ENCODE data around the gene ENTHD1.

The ENTHD1 gene

DNA sequence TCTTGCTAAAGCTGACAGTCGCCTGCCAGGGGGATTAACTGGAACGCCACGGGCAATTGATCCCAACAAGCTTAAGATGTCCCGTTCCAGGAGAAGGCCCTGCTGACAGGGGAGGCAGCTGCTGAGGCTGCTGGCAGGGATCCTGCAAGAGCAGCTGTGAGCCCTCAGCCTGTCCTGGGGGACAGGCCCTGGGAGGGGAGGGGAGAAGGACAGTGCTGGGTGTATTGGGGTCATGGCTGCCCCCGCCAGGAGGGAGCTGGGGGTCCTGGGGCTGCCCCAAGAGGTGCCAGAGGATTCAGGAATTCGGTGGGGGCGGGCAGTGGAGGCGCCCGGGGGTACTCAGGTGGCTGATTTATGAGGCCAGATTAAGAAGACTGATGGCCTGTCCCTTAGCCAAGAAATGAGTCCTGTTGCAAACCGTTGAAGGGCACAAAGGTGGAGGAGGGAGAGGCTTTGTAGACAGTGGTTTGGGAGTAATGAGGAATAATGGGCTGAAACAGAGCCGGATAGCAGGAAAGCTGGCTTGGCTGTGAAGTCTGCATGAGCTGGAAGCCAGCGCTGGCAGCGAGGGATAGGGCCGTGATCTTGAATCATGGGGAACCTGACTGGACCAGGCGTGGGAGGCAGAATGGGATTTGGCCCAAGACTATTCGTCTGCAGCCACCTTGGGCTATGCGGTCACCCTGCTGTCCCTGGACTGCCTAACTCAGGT is 189.5 kb downstream of the ENTHD1 start:
- no peaks in the 10 kb centered on the region for H3F3A ChIP-seq (ENCODE audit: control insufficient read depth, insufficient read depth)
- no peaks in the 10 kb centered on the region for H3K36me3 ChIP-seq (ENCODE audit: control insufficient read depth, low read length)
- H3K27me3 ChIP-seq (ENCODE audit: control insufficient read depth, low read length), result no peaks in the 10 kb centered on the region
- no peak overlapping the region for H3K4me2 ChIP-seq (ENCODE audit: low read length)
- H4K20me1 ChIP-seq (ENCODE audit: control insufficient read depth, insufficient read depth, low read depth, low read length), result no peaks in the 10 kb centered on the region
- no peak overlapping the region for H3K27ac ChIP-seq (ENCODE audit: low read depth, low read length)
- TF ChIP-seq, protein P1, sequence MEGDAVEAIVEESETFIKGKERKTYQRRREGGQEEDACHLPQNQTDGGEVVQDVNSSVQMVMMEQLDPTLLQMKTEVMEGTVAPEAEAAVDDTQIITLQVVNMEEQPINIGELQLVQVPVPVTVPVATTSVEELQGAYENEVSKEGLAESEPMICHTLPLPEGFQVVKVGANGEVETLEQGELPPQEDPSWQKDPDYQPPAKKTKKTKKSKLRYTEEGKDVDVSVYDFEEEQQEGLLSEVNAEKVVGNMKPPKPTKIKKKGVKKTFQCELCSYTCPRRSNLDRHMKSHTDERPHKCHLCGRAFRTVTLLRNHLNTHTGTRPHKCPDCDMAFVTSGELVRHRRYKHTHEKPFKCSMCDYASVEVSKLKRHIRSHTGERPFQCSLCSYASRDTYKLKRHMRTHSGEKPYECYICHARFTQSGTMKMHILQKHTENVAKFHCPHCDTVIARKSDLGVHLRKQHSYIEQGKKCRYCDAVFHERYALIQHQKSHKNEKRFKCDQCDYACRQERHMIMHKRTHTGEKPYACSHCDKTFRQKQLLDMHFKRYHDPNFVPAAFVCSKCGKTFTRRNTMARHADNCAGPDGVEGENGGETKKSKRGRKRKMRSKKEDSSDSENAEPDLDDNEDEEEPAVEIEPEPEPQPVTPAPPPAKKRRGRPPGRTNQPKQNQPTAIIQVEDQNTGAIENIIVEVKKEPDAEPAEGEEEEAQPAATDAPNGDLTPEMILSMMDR (IDR thresholded peaks at IDR 0.05; ENCODE audit: low read depth, low read length, poor library complexity, severe bottlenecking), result no peak
- TF ChIP-seq EZH2phosphoT487 (IDR thresholded peaks at IDR 0.05; ENCODE audit: borderline replicate concordance, low read length), result no peak
- no peaks in the 10 kb centered on the region for H3K9me3 ChIP-seq (ENCODE audit: control insufficient read depth, insufficient read depth, low read length)
- no peaks in the 10 kb centered on the region for H3K79me2 ChIP-seq (ENCODE audit: control insufficient read depth, low read length)
- H3K9me2 ChIP-seq (replicated peaks; ENCODE audit: control insufficient read depth, low read length), result no peaks in the 10 kb centered on the region
- H3K4me1 ChIP-seq (ENCODE audit: control insufficient read depth, low read length), result no peaks in the 10 kb centered on the region
- no peak overlapping the region for H3K4me3 ChIP-seq (ENCODE audit: low read length)

DNA sequence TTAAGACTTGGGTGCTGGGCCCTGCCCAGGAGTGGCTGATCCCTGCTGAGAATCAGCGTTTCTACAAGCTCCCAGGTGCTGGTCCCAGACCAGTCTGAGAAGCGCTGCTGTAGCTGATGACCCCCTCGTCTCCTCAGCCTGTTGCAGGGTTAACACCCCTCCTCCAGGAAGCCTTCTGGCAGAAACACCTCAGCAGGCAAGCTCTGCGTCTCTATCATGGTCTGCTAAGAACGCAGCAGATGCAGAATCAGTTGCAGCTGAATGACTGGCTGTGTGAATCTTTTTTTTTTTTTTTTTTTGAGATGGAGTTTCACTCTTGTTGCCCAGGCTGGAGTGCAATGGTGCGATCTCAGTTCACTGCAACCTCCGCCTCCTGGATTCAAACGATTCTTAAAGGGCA is 190.5 kb downstream of the ENTHD1 start:
- no peaks in the 10 kb centered on the region for H3K36me3 ChIP-seq (ENCODE audit: control insufficient read depth, low read length)
- H3K79me2 ChIP-seq (ENCODE audit: control insufficient read depth, low read length), result no peaks in the 10 kb centered on the region
- H3K4me2 ChIP-seq (ENCODE audit: low read length), result no peak overlapping the region
- no peaks in the 10 kb centered on the region for H3K27me3 ChIP-seq (ENCODE audit: control insufficient read depth, low read length)
- H3K4me1 ChIP-seq (ENCODE audit: control insufficient read depth, low read length), result no peaks in the 10 kb centered on the region
- no peaks in the 10 kb centered on the region for H4K20me1 ChIP-seq (ENCODE audit: control insufficient read depth, insufficient read depth, low read depth, low read length)
- H3K9me2 ChIP-seq (replicated peaks; ENCODE audit: control insufficient read depth, low read length), result no peaks in the 10 kb centered on the region
- H3K27ac ChIP-seq (ENCODE audit: low read depth, low read length), result no peak overlapping the region
- no peaks in the 10 kb centered on the region for H3F3A ChIP-seq (ENCODE audit: control insufficient read depth, insufficient read depth)
- no peak overlapping the region for H3K4me3 ChIP-seq (ENCODE audit: low read length)
- TF ChIP-seq, protein P1 (IDR thresholded peaks at IDR 0.05; ENCODE audit: low read depth, low read length, poor library complexity, severe bottlenecking), result no peak
- TF ChIP-seq EZH2phosphoT487 (IDR thresholded peaks at IDR 0.05; ENCODE audit: borderline replicate concordance, low read length), result no peak
- H3K9me3 ChIP-seq (ENCODE audit: control insufficient read depth, insufficient read depth, low read length), result no peaks in the 10 kb centered on the region

DNA sequence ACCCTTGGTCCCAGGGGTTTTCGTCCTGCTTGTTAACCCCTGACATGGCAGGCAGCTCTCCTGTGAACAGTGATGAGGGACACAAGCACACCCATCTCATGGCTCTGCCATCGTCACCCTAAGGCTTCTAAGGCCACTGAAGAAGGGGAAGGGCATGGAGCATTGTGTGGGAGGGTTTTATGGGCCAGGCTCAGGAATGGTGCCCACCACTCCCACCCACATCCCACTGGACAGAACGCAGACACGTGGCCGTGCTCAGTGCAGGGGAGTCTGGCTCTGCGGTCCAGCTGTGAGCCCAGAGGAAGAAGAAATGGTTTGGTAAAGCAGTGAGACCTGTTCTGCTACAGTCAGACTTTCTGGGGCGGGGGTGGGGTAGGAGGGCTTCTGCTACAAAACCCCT is 193.0 kb downstream of the ENTHD1 start:
- Histone ChIP-seq H4K20me1 (ENCODE audit: control insufficient read depth, insufficient read depth, low read depth, low read length) (no peaks in the 10 kb centered on the region), H3K4me1 (ENCODE audit: control insufficient read depth, low read length) (no peaks in the 10 kb centered on the region), H3K4me3 (ENCODE audit: low read length) (no peak overlapping the region), H3F3A (ENCODE audit: control insufficient read depth, insufficient read depth) (no peaks in the 10 kb centered on the region), H3K9me2 (replicated peaks; ENCODE audit: control insufficient read depth, low read length) (no peaks in the 10 kb centered on the region), H3K9me3 (ENCODE audit: control insufficient read depth, insufficient read depth, low read length) (no peaks in the 10 kb centered on the region), H3K27me3 (ENCODE audit: control insufficient read depth, low read length) (no peaks in the 10 kb centered on the region), H3K4me2 (ENCODE audit: low read length) (no peak overlapping the region), H3K27ac (ENCODE audit: low read depth, low read length) (no peak overlapping the region), H3K36me3 (ENCODE audit: control insufficient read depth, low read length) (no peaks in the 10 kb centered on the region), H3K79me2 (ENCODE audit: control insufficient read depth, low read length) (no peaks in the 10 kb centered on the region)
- TF ChIP-seq, protein P1 (IDR thresholded peaks at IDR 0.05; ENCODE audit: low read depth, low read length, poor library complexity, severe bottlenecking), result no peak
- no peak for TF ChIP-seq EZH2phosphoT487 (IDR thresholded peaks at IDR 0.05; ENCODE audit: borderline replicate concordance, low read length)

All from DOHH2 (cell line).